ENCODE data around the gene EHD1.

The EHD1 gene

DNA sequence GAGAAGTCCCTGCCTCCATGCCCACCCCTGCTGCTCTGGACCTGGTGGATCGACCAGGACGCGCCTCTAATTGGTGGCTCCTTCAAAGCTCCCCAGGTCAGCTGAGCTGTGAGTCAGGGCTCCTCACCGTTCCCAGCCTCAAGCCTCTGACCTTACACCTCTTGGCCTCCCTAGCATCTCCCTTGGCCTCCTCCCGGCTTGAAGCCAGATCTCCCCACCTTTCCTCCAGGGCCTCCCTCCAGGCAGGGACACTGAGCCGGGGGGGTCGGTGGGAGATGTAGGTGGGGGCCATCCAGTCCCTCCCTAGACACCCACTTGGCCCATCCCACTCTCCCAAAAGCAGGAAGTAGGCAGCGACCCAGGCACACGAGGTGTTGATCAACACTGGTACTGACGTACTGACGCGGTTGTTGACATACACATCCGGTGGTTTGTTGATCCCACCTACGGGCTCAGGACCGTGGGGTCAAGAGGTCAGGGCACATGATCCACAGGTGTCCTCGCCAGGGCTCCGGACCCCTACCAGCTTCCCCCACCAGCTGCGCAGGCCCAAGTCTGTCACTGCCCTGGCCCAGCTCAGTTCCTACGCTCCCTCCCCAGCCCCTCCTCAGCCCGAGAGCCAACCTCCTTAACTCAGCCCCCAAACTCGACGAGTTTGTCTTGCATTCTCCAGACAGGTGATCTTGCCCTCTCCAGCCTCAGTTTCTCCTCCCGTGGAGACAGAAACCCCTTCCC, 37.8 kb upstream of the EHD1 start:
- H3K27me3 Mint-ChIP-seq: no peaks in the 10 kb centered on the region
- H3K4me1 Mint-ChIP-seq: peaks cover 22% of the 10 kb centered on the region
- DNase-seq (peak; percentile 38), ATAC-seq (no peak)
- peaks cover 4% of the 10 kb centered on the region for H3K36me3 Mint-ChIP-seq (ENCODE audit: low read depth)
- peak overlapping the region; percentile 90 for H3K4me3 Mint-ChIP-seq
- no peaks in the 10 kb centered on the region for H3K9me3 Mint-ChIP-seq
- H3K27ac Mint-ChIP-seq: peak overlapping the region; percentile 85

GRCh38 chr11:64915376-64915887, 37.0 kb upstream of the EHD1 start:
- ATAC-seq (no peak), DNase-seq (no peak)
- Mint-ChIP-seq H3K4me1 (peaks cover 22% of the 10 kb centered on the region), H3K27me3 (no peaks in the 10 kb centered on the region), H3K9me3 (no peaks in the 10 kb centered on the region), H3K27ac (no peak overlapping the region), H3K36me3 (ENCODE audit: low read depth) (peaks cover 4% of the 10 kb centered on the region), H3K4me3 (peak overlapping the region; percentile 90)

DNA sequence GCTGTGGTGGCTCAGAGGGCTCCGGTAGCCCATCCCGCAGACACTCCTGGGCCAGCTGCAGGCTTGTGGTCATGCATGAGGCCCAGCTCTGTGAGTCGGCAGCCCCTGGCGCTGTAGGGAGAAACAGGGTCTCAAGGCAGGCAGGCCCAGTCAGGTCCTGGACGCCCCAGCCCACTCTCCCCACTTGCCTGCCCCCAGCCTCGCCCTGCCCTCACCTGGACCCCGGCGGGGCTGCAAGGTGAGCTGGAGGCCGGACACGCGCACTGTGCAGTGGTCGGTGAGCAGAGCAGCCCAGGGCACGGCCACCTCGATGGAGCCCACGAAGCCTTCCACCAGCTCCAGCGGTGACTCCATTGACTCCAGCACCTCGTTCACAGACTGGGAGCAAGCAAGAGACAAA, 35.7 kb upstream of the EHD1 start:
- Mint-ChIP-seq H3K4me3 (no peak overlapping the region), H3K9me3 (no peaks in the 10 kb centered on the region), H3K27me3 (no peaks in the 10 kb centered on the region), H3K36me3 (ENCODE audit: low read depth) (peaks cover 4% of the 10 kb centered on the region), H3K4me1 (peaks cover 22% of the 10 kb centered on the region), H3K27ac (no peak overlapping the region)
- no peak for ATAC-seq
- DNase-seq: no peak

- DNase-seq: no peak
- peaks cover 4% of the 10 kb centered on the region for H3K36me3 Mint-ChIP-seq (ENCODE audit: low read depth)
- H3K27ac Mint-ChIP-seq: no peak overlapping the region
- H3K4me3 Mint-ChIP-seq: no peak overlapping the region
- H3K27me3 Mint-ChIP-seq: no peaks in the 10 kb centered on the region
- ATAC-seq: no peak
- H3K9me3 Mint-ChIP-seq: no peaks in the 10 kb centered on the region
- H3K4me1 Mint-ChIP-seq: peaks cover 22% of the 10 kb centered on the region
Measured at GRCh38 chr11:64913171-64913727, 34.8 kb upstream of the EHD1 start.

DNA sequence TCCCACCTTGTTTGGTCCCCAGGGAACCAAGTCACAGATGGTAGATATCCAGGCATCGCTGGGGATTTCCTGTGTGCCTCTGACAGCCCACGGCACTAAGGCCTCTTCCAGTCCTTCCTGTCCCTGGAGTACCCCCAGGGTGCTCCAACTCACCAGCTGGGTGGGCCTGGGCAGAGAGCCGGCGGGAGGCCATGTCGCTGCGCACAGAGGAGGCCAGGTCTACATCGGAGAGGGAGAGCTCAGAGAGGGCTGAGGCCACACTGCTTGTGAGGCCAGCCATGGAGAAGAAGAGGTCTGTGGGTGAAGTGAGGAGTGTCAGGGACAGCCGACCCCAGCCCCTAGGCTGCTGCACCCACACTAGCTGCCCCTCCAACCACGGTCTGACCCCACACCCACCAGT, 33.3 kb upstream of the EHD1 start:
- no peak overlapping the region for H3K4me3 Mint-ChIP-seq
- H3K36me3 Mint-ChIP-seq (ENCODE audit: low read depth): peaks cover 6% of the 10 kb centered on the region
- peaks cover 11% of the 10 kb centered on the region for H3K4me1 Mint-ChIP-seq
- DNase-seq (no peak), ATAC-seq (no peak)
- no peaks in the 10 kb centered on the region for H3K27me3 Mint-ChIP-seq
- H3K27ac Mint-ChIP-seq: no peak overlapping the region
- H3K9me3 Mint-ChIP-seq: no peaks in the 10 kb centered on the region

DNA sequence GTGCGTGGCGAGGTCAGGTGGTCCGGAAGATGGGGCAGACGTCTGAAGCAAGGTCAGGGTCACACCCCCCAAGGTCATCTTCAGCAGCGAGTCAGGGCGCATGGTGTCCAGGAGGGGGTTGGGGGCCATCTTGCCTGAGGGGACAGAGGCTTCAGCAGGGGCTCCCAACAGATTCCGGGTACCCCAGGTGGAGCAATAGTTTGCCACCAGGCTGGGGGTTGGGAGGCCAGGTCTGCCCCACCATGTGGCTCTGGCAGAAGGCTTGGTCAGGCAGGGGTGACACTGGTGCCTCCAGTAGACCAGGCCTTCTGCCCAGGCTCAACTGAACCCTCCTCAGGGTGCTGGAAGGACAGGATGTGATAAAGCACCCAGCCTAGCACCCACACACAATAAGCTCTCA, 32.7 kb upstream of the EHD1 start:
- H3K4me3 Mint-ChIP-seq: no peak overlapping the region
- no peak for DNase-seq
- H3K36me3 Mint-ChIP-seq (ENCODE audit: low read depth): peaks cover 6% of the 10 kb centered on the region
- no peak for ATAC-seq
- H3K9me3 Mint-ChIP-seq: no peaks in the 10 kb centered on the region
- no peak overlapping the region for H3K27ac Mint-ChIP-seq
- no peaks in the 10 kb centered on the region for H3K27me3 Mint-ChIP-seq
- peaks cover 9% of the 10 kb centered on the region for H3K4me1 Mint-ChIP-seq

GRCh38 chr11:64910451-64911093, 32.2 kb upstream of the EHD1 start:
- ATAC-seq: no peak
- H3K36me3 Mint-ChIP-seq (ENCODE audit: low read depth): peaks cover 6% of the 10 kb centered on the region
- H3K4me3 Mint-ChIP-seq: no peak overlapping the region
- no peak overlapping the region for H3K27ac Mint-ChIP-seq
- H3K4me1 Mint-ChIP-seq: peaks cover 4% of the 10 kb centered on the region
- H3K9me3 Mint-ChIP-seq: no peaks in the 10 kb centered on the region
- DNase-seq: no peak
- H3K27me3 Mint-ChIP-seq: no peaks in the 10 kb centered on the region

GRCh38 chr11:64909653-64910343, 31.4 kb upstream of the EHD1 start:
- Mint-ChIP-seq H3K9me3 (no peaks in the 10 kb centered on the region), H3K27me3 (no peaks in the 10 kb centered on the region), H3K27ac (no peak overlapping the region), H3K4me1 (no peaks in the 10 kb centered on the region), H3K4me3 (no peak overlapping the region), H3K36me3 (ENCODE audit: low read depth) (peaks cover 6% of the 10 kb centered on the region)
- DNase-seq (no peak), ATAC-seq (no peak)

GRCh38 chr11:64908766-64909165, 30.3 kb upstream of the EHD1 start:
- no peak for ATAC-seq
- H3K9me3 Mint-ChIP-seq: no peaks in the 10 kb centered on the region
- H3K27me3 Mint-ChIP-seq: no peaks in the 10 kb centered on the region

DNA sequence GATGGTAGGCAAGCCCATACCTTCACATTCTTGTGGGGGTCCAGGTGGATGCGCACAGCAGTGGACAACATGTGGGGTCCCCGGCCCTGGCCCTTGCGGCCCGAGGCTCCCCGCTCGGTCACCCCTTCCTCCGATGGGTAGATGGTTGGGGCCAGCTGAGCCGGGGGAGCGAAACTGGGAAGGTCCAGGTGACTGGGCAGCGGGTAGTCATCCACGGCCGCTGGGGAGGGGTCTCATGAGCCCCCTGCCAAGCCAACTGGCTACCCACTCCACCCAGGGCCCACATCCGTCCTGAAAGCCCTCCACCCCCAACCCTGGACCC, 27.9 kb upstream of the EHD1 start:
- Mint-ChIP-seq H3K36me3 (ENCODE audit: low read depth) (peaks cover 5% of the 10 kb centered on the region), H3K9me3 (no peaks in the 10 kb centered on the region), H3K27ac (no peak overlapping the region), H3K4me1 (peaks cover 4% of the 10 kb centered on the region), H3K27me3 (no peaks in the 10 kb centered on the region), H3K4me3 (no peak overlapping the region)
- ATAC-seq (no peak), DNase-seq (no peak)

More at GRCh38 chr11:64908766-64909165, 30.3 kb upstream of the EHD1 start:
- Mint-ChIP-seq H3K36me3 (ENCODE audit: low read depth) (peaks cover 8% of the 10 kb centered on the region), H3K4me1 (no peaks in the 10 kb centered on the region), H3K4me3 (no peak overlapping the region), H3K27ac (no peak overlapping the region)
- DNase-seq: no peak

DNA sequence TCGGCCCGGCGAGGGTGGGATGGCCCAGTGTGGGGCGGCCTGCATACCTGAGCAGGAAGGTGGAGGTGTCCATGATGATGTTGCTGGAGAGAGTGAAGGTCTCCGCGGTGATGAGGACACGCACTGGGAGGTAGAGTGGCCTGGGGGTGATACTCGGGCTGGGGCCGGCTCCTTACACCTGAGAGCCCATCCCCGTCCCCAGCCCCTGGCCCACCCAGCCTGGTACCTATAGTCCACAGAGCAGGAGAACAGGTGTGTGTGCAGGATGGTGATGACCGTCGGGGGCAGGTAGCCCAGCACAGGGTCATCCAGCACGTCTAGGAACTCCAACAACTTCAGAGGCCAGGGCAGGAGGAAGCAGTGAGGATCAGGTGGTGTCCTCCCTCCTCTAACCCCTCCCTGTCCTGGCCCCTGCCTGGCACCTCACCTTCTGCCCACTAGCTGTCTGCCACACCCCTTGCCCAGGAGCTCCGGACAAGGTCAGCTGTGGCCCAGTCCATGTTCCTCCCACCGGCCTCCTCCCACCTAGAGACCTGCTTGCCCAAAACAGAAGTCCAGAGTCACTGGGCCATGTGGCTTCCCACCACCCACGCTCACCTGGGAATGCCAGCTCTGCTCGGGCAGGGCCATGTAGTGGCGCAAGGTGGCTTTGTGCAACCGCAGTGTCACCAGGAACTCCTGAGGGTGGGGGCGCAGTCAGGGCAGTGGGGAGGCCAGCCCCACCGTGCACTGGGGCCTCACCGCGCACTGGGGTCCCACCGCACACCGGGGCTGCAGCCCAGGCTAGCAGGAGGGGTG, 27.3 kb upstream of the EHD1 start:
- Mint-ChIP-seq H3K36me3 (ENCODE audit: low read depth) (peaks cover 5% of the 10 kb centered on the region), H3K27ac (no peak overlapping the region), H3K4me1 (peaks cover 7% of the 10 kb centered on the region), H3K9me3 (no peaks in the 10 kb centered on the region), H3K4me3 (no peak overlapping the region), H3K27me3 (no peaks in the 10 kb centered on the region)
- ATAC-seq: no peak
- DNase-seq: no peak

DNA sequence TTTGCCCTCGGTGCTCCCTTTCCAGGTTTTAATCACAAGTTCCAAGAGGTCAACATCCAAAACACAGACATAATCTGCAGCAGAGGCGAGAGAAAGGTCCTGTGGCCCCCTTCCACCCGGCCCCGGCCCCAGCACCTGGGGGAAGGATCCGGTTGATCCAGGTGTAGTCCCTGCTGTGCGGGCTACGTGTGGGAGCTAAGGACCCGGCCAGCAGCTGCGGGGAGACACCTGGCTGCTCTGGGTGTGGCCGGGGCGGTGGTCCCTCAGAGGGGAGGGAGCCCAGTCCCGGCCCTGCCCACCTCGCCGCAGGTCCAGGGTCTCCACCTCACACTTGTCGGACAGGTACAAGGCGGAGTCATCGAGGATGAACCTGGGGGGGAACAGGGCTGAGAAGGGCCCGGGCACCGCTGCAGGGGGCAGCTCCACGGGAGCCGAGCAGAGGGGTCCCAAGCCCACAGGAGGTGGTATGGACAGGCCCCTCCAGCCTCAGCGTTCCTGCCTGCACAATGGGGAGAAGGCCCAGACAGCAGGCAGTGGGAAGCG, 24.9 kb upstream of the EHD1 start:
- no peaks in the 10 kb centered on the region for H3K9me3 Mint-ChIP-seq
- no peak for DNase-seq
- ATAC-seq: no peak
- H3K36me3 Mint-ChIP-seq (ENCODE audit: low read depth): peaks cover 7% of the 10 kb centered on the region
- H3K27me3 Mint-ChIP-seq: no peaks in the 10 kb centered on the region
- H3K4me1 Mint-ChIP-seq: peaks cover 12% of the 10 kb centered on the region
- H3K27ac Mint-ChIP-seq: no peak overlapping the region
- H3K4me3 Mint-ChIP-seq: no peak overlapping the region

DNA sequence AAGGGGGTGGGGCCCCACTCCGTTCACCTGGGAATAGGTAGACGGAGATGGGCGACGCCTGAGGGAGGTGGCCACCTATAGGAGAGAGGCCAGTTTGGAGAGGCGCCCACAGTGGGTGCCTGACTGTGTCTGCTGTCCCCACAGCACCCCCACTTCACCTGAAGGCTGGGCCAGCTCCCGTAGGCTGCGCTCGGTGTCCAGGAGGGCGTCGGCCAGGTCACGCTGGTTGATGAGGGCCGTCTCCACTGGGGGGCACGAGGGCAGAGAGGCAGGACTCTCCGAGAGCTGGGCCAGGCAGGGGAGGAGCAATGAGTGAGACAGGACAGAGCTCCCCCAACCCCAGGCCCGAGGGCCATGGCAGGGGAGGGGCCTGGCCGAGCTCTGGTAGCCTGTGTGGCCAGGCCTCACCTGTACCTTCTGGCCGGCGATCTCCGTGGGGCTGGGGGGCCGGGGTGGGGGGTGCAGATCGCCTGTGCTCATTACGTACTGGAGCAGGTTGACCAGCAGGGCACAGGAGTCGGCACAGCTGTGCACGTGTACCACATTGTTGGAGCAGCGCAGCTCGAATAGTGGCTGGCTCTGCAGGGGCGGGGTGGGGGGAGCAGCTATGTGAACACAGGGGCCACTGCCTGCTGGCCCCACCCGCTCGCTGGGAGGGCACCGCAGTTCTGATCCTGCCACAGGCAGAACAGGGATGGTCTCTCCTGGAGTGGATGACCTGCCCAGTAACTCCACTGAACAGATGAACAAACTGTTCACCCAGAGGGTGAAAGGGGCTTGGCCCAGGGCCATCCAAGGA, 23.9 kb upstream of the EHD1 start:
- H3K9me3 Mint-ChIP-seq: no peaks in the 10 kb centered on the region
- H3K4me1 Mint-ChIP-seq: peaks cover 12% of the 10 kb centered on the region
- H3K27me3 Mint-ChIP-seq: no peaks in the 10 kb centered on the region
- H3K36me3 Mint-ChIP-seq (ENCODE audit: low read depth): peaks cover 6% of the 10 kb centered on the region
- no peak for ATAC-seq
- no peak overlapping the region for H3K4me3 Mint-ChIP-seq
- no peak overlapping the region for H3K27ac Mint-ChIP-seq
- DNase-seq: no peak
